HEK293 (cell line): ENCODE results near the gene LCN9.

ENCODE experiments used
- CTCF ChIA-PET: fragments of 350-600 bp; formaldehyde crosslinking; extraction: SDS; loops from one replicate; lab custom pipeline; 2021; ENCODE audit warnings: antibody characterized with exemption; lab: Yijun Ruan, JAX
- POLR2A ChIA-PET: fragments of 300-600 bp; formaldehyde crosslinking; extraction: SDS; loops from one replicate; lab custom pipeline; 2020; ENCODE audit warnings: antibody characterized with exemption, inconsistent platforms; lab: Yijun Ruan, JAX
- H3K27ac ChIP-seq: fragments of 200-500 bp; sonication (Bioruptor generic); 2 replicates; pipeline ENCODE4 v1.5.1; 2014; ENCODE audit warnings: low read depth, low read length, control low read depth, inconsistent platforms; ENCODE audit errors: extremely low read depth
- H3K36me3 ChIP-seq, 2 experiments: fragments of 200-500 bp in 1 of 2; sonication (Bioruptor generic) in 1 of 2; 1 replicate in 1 of 2; 2 replicates in 1 of 2; pipeline ENCODE4 v1.5.1; 2014 to 2017; ENCODE audit warnings: inconsistent platforms in 2 of 2, low read length in 2 of 2; ENCODE audit not compliant: control insufficient read depth in 2 of 2, insufficient read depth in 1 of 2
- H3K4me1 ChIP-seq: fragments of 200-500 bp; sonication (Bioruptor generic); 2 replicates; pipeline ENCODE4 v1.5.1; 2014; ENCODE audit warnings: mild to moderate bottlenecking, low read length, inconsistent platforms; ENCODE audit not compliant: control insufficient read depth, insufficient read depth
- H3K4me3 ChIP-seq: 2 replicates; pipeline ENCODE4 v1.5.1; 2011; ENCODE audit warnings: low read depth, mild to moderate bottlenecking, control low read depth, low read length, moderate library complexity
- H3K9me3 ChIP-seq: fragments of 200-500 bp; sonication (Bioruptor generic); 2 replicates; pipeline ENCODE4 v1.5.1; 2014; ENCODE audit warnings: low read depth, low read length, inconsistent platforms; ENCODE audit not compliant: control insufficient read depth, insufficient read depth
- HOXA7 ChIP-seq: sonication (generic); formaldehyde crosslinking; IDR thresholded peaks from 2 replicates; pipeline ENCODE4 v1.8.1; 2022; ENCODE audit warnings: missing genetic modification reagents, borderline replicate concordance
- KLF1 ChIP-seq: fragments of 450-650 bp; formaldehyde crosslinking; IDR thresholded peaks from 2 replicates; pipeline ENCODE4 v1.5.1; 2016; ENCODE audit warnings: missing biosample characterization, missing genetic modification characterization
- KLF8 ChIP-seq: fragments of 450-650 bp; formaldehyde crosslinking; IDR thresholded peaks from 2 replicates; pipeline ENCODE4 v1.5.1; 2016; ENCODE audit warnings: missing biosample characterization, missing genetic modification characterization
- SALL2 ChIP-seq: fragments of 450-650 bp; formaldehyde crosslinking; IDR thresholded peaks from 2 replicates; pipeline ENCODE4 v1.5.0; 2017; ENCODE audit warnings: missing biosample characterization, mild to moderate bottlenecking, missing genetic modification characterization, borderline replicate concordance
- YY1 ChIP-seq: fragments of 450-650 bp; formaldehyde crosslinking; IDR thresholded peaks from 2 replicates; pipeline ENCODE4 v1.5.1; 2018; ENCODE audit warnings: missing biosample characterization, missing genetic modification characterization
- ZBTB1 ChIP-seq: fragments of 450-650 bp; formaldehyde crosslinking; IDR thresholded peaks from 2 replicates; pipeline ENCODE4 v1.5.1; 2016; ENCODE audit warnings: missing biosample characterization, missing genetic modification characterization
- ZNF2 ChIP-seq: fragments of 450-650 bp; formaldehyde crosslinking; IDR thresholded peaks from 2 replicates; pipeline ENCODE4 v1.5.1; 2016; ENCODE audit warnings: missing biosample characterization, missing genetic modification characterization
- ZNF221 ChIP-seq: fragments of 450-650 bp; formaldehyde crosslinking; IDR thresholded peaks from 2 replicates; pipeline ENCODE4 v1.5.1; 2017; ENCODE audit warnings: missing biosample characterization, missing genetic modification characterization, borderline replicate concordance
- ZNF426 ChIP-seq: fragments of 450-650 bp; formaldehyde crosslinking; IDR thresholded peaks from 2 replicates; pipeline ENCODE4 v1.5.1; 2017; ENCODE audit warnings: missing biosample characterization, missing genetic modification characterization, mild to moderate bottlenecking, inconsistent platforms, moderate library complexity
- ZNF473 ChIP-seq: fragments of 450-650 bp; formaldehyde crosslinking; IDR thresholded peaks from 2 replicates; pipeline ENCODE4 v1.5.1; 2017; ENCODE audit warnings: missing biosample characterization, missing genetic modification characterization
- ZNF548 ChIP-seq: fragments of 450-650 bp; formaldehyde crosslinking; IDR thresholded peaks from 2 replicates; pipeline ENCODE4 v1.5.1; 2016; ENCODE audit warnings: missing biosample characterization, missing genetic modification characterization
- ZNF549 ChIP-seq: fragments of 450-650 bp; IDR thresholded peaks from 2 replicates; pipeline ENCODE4 v1.5.1; 2018; ENCODE audit warnings: missing biosample characterization, missing genetic modification characterization, mild to moderate bottlenecking, inconsistent platforms, moderate library complexity
- ZNF558 ChIP-seq: fragments of 450-650 bp; formaldehyde crosslinking; IDR thresholded peaks from 2 replicates; pipeline ENCODE4 v1.5.1; 2016; ENCODE audit warnings: missing biosample characterization, missing genetic modification characterization
- ZNF623 ChIP-seq: fragments of 450-650 bp; formaldehyde crosslinking; IDR thresholded peaks from 2 replicates; pipeline ENCODE4 v1.5.1; 2016; ENCODE audit warnings: missing biosample characterization, missing genetic modification characterization
- ZNF791 ChIP-seq: fragments of 450-650 bp; formaldehyde crosslinking; IDR thresholded peaks from 2 replicates; pipeline ENCODE4 v1.5.1; 2016; ENCODE audit warnings: missing biosample characterization, missing genetic modification characterization
- TF ChIP-seq, protein P1 (sequence below): fragments of 450-650 bp; formaldehyde crosslinking; IDR thresholded peaks from 2 replicates; pipeline ENCODE4 v1.5.1; 2016; ENCODE audit warnings: missing biosample characterization, missing genetic modification characterization
- TF ChIP-seq, protein P2 (sequence below): fragments of 450-650 bp; formaldehyde crosslinking; IDR thresholded peaks from 2 replicates; pipeline ENCODE4 v1.5.1; 2016; ENCODE audit warnings: missing biosample characterization, missing genetic modification characterization, borderline replicate concordance
- TF ChIP-seq, protein P3 (sequence below): fragments of 450-650 bp; formaldehyde crosslinking; IDR thresholded peaks from 2 replicates; pipeline ENCODE4 v1.5.1; 2017; ENCODE audit warnings: missing biosample characterization, missing genetic modification characterization
- TF ChIP-seq, protein P4 (sequence below): fragments of 450-650 bp; formaldehyde crosslinking; IDR thresholded peaks from 2 replicates; pipeline ENCODE4 v1.5.1; 2017; ENCODE audit warnings: missing biosample characterization, missing genetic modification characterization
- TF ChIP-seq, protein P5 (sequence below): fragments of 450-650 bp; formaldehyde crosslinking; IDR thresholded peaks from 2 replicates; pipeline ENCODE4 v1.5.1; 2016; ENCODE audit warnings: missing biosample characterization, missing genetic modification characterization, borderline replicate concordance

Gene LCN9

DNA sequence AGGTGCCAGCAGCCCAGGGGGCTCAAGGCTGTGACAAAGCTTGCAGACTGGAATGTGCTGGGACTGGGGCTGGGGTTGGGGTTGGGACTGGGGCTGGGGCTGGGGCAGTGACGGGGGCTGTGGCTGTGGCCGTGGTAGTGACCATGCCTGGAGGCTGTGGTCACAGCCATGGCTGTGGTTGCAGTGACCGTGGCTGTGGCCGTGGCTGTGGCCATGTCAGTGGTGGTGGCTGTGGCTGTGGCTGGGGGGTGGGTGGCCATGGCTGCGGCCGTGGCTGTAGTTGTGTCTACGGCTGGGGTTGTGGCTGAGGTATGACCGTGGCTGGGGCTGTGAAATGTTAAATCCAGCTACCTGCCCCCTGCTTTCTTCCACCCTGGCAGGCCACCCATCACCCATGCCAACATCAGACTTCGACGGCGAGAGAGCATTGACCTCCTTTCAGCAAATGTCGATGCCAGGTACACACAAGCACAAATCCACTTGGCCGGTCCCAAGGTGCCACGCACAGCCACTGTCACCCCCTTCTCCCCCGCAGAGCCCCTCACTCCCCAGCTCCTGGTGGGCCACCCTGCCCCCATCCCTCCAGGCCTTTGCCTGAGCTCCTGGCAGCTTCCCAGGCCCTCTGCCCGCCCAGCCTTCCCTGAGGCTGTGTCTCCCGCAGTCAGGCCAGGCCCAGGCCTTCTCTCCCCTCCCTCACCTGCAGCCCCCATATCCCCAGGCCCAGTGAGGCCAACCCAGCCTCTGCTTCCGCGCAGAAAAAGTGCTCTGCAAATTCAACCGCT is 15.3 kb downstream of the LCN9 start (continued):
- TF ChIP-seq ZNF2 (tag by site-specific recombination) (no peak), ZNF473 (tag by site-specific recombination) (no peak), ZNF791 (tag by site-specific recombination) (no peak), ZBTB1 (tag by site-specific recombination) (no peak)
- TF ChIP-seq, protein P1, sequence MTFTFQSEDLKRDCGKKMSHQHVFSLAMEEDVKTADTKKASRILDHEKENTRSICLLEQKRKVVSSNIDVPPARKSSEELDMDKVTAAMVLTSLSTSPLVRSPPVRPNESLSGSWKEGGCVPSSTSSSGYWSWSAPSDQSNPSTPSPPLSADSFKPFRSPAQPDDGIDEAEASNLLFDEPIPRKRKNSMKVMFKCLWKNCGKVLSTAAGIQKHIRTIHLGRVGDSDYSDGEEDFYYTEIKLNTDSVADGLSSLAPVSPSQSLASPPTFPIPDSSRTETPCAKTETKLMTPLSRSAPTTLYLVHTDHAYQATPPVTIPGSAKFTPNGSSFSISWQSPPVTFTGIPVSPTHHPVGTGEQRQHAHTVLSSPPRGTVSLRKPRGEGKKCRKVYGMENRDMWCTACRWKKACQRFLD, result no peak
- TF ChIP-seq, protein P2, sequence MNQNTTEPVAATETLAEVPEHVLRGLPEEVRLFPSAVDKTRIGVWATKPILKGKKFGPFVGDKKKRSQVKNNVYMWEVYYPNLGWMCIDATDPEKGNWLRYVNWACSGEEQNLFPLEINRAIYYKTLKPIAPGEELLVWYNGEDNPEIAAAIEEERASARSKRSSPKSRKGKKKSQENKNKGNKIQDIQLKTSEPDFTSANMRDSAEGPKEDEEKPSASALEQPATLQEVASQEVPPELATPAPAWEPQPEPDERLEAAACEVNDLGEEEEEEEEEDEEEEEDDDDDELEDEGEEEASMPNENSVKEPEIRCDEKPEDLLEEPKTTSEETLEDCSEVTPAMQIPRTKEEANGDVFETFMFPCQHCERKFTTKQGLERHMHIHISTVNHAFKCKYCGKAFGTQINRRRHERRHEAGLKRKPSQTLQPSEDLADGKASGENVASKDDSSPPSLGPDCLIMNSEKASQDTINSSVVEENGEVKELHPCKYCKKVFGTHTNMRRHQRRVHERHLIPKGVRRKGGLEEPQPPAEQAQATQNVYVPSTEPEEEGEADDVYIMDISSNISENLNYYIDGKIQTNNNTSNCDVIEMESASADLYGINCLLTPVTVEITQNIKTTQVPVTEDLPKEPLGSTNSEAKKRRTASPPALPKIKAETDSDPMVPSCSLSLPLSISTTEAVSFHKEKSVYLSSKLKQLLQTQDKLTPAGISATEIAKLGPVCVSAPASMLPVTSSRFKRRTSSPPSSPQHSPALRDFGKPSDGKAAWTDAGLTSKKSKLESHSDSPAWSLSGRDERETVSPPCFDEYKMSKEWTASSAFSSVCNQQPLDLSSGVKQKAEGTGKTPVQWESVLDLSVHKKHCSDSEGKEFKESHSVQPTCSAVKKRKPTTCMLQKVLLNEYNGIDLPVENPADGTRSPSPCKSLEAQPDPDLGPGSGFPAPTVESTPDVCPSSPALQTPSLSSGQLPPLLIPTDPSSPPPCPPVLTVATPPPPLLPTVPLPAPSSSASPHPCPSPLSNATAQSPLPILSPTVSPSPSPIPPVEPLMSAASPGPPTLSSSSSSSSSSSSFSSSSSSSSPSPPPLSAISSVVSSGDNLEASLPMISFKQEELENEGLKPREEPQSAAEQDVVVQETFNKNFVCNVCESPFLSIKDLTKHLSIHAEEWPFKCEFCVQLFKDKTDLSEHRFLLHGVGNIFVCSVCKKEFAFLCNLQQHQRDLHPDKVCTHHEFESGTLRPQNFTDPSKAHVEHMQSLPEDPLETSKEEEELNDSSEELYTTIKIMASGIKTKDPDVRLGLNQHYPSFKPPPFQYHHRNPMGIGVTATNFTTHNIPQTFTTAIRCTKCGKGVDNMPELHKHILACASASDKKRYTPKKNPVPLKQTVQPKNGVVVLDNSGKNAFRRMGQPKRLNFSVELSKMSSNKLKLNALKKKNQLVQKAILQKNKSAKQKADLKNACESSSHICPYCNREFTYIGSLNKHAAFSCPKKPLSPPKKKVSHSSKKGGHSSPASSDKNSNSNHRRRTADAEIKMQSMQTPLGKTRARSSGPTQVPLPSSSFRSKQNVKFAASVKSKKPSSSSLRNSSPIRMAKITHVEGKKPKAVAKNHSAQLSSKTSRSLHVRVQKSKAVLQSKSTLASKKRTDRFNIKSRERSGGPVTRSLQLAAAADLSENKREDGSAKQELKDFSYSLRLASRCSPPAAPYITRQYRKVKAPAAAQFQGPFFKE, result no peak
- TF ChIP-seq, all 188 proteins: peak for 0

DNA sequence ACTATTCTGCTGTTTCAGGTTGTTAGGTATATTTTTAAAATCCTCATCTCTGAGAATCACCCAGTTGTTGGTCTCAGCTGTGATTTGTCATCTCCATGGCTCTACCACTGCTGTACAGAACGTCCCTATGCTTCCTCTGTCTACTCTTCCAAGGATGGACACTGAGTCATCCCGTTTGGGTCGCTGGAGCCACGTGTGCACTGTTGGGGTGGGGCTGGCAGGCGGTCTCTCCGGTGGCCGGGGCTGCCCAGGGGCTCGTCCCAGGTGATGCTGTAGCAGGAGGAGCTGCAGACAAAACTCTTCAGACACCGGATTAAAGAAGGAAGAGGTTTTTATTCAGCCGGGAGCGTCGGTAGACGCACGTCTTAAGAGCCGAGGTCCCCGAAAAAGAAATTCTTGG is 16.9 kb downstream of the LCN9 start:
- TF ChIP-seq ZNF426 (tag by site-specific recombination), result no peak
- no peak for TF ChIP-seq ZNF623 (tag by site-specific recombination)
- TF ChIP-seq, protein P3, sequence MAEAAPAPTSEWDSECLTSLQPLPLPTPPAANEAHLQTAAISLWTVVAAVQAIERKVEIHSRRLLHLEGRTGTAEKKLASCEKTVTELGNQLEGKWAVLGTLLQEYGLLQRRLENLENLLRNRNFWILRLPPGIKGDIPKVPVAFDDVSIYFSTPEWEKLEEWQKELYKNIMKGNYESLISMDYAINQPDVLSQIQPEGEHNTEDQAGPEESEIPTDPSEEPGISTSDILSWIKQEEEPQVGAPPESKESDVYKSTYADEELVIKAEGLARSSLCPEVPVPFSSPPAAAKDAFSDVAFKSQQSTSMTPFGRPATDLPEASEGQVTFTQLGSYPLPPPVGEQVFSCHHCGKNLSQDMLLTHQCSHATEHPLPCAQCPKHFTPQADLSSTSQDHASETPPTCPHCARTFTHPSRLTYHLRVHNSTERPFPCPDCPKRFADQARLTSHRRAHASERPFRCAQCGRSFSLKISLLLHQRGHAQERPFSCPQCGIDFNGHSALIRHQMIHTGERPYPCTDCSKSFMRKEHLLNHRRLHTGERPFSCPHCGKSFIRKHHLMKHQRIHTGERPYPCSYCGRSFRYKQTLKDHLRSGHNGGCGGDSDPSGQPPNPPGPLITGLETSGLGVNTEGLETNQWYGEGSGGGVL (tag by site-specific recombination), result no peak
- TF ChIP-seq HOXA7, result no peak
- TF ChIP-seq ZNF221 (tag by site-specific recombination), result no peak
- no peak for TF ChIP-seq SALL2 (tag by site-specific recombination)
- no peak for TF ChIP-seq YY1
- TF ChIP-seq KLF1 (tag by site-specific recombination), result no peak
- TF ChIP-seq, protein P4, sequence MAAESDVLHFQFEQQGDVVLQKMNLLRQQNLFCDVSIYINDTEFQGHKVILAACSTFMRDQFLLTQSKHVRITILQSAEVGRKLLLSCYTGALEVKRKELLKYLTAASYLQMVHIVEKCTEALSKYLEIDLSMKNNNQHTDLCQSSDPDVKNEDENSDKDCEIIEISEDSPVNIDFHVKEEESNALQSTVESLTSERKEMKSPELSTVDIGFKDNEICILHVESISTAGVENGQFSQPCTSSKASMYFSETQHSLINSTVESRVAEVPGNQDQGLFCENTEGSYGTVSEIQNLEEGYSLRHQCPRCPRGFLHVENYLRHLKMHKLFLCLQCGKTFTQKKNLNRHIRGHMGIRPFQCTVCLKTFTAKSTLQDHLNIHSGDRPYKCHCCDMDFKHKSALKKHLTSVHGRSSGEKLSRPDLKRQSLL (tag by site-specific recombination), result no peak
- no peak for TF ChIP-seq ZNF548
- no peak for TF ChIP-seq ZNF558 (tag by site-specific recombination)
- TF ChIP-seq, protein P5, sequence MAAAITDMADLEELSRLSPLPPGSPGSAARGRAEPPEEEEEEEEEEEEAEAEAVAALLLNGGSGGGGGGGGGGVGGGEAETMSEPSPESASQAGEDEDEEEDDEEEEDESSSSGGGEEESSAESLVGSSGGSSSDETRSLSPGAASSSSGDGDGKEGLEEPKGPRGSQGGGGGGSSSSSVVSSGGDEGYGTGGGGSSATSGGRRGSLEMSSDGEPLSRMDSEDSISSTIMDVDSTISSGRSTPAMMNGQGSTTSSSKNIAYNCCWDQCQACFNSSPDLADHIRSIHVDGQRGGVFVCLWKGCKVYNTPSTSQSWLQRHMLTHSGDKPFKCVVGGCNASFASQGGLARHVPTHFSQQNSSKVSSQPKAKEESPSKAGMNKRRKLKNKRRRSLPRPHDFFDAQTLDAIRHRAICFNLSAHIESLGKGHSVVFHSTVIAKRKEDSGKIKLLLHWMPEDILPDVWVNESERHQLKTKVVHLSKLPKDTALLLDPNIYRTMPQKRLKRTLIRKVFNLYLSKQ, result no peak
- no peak for TF ChIP-seq ZNF549 (tag by site-specific recombination)
- no peak for TF ChIP-seq KLF8
- POLR2A ChIA-PET, result no interaction called here
- H3K9me3 ChIP-seq, result no peaks in the 10 kb centered on the region
- no peaks in the 10 kb centered on the region for H3K4me1 ChIP-seq
- CTCF ChIA-PET, result no interaction called here
- no peak overlapping the region for H3K27ac ChIP-seq
- H3K4me3 ChIP-seq, result no peak overlapping the region
- H3K36me3 ChIP-seq, result no peaks in the 10 kb centered on the region
